Neuronal stem cell (in vitro differentiated cells): ENCODE measurements around the gene AUTS2.

Source experiments
- DNase-seq: peaks from one replicate; pipeline ENCODE4 v3.0.0-alpha.2; 2013; ENCODE audit warnings: low spot score
- H2AFZ ChIP-seq: one replicate; pipeline ENCODE4 v1.6.1; 2013; ENCODE audit warnings: mild to moderate bottlenecking, low read length, inconsistent platforms
- H2AK5ac ChIP-seq: 2 replicates; pipeline ENCODE4 v1.6.1; 2013; ENCODE audit warnings: low read depth, mild to moderate bottlenecking, inconsistent platforms, low read length, moderate library complexity, mixed read lengths
- H2BK120ac ChIP-seq: 2 replicates; pipeline ENCODE4 v1.6.1; 2013; ENCODE audit warnings: low read depth, mild to moderate bottlenecking, inconsistent platforms, low read length, moderate library complexity, mixed read lengths
- H2BK12ac ChIP-seq: one replicate; pipeline ENCODE4 v1.6.1; 2013; ENCODE audit warnings: low read length, inconsistent platforms
- H2BK15ac ChIP-seq: 2 replicates; pipeline ENCODE4 v1.6.1; 2013; ENCODE audit warnings: mild to moderate bottlenecking, low read length, inconsistent platforms, mixed read lengths
- H2BK5ac ChIP-seq: one replicate; pipeline ENCODE4 v1.6.1; 2013; ENCODE audit warnings: inconsistent platforms, mild to moderate bottlenecking, low read length, moderate library complexity
- H3K14ac ChIP-seq: one replicate; pipeline ENCODE4 v1.6.1; 2013; ENCODE audit warnings: low read length, inconsistent platforms
- H3K18ac ChIP-seq: 2 replicates; pipeline ENCODE4 v1.6.1; 2013; ENCODE audit warnings: low read length, inconsistent platforms
- H3K23ac ChIP-seq: 2 replicates; pipeline ENCODE4 v1.6.1; 2013; ENCODE audit warnings: low read depth, mild to moderate bottlenecking, mixed read lengths, low read length, inconsistent platforms; ENCODE audit not compliant: poor library complexity
- H3K27ac ChIP-seq: replicated peaks from 3 replicates; pipeline ENCODE4 v1.5.1; 2013; ENCODE audit warnings: low read length, inconsistent platforms
- H3K27me3 ChIP-seq, 3 experiments: 2 replicates each; pipeline ENCODE4 v1.6.1; 2013; ENCODE audit warnings: low read length in 3 of 3, mild to moderate bottlenecking in 2 of 3, inconsistent platforms in 1 of 3, low read depth in 1 of 3, mixed read lengths in 1 of 3, moderate library complexity in 1 of 3; ENCODE audit not compliant: control insufficient read depth in 3 of 3, insufficient read depth in 3 of 3
- H3K36me3 ChIP-seq, 2 donors: replicated peaks in 1 of 2; 2 replicates each; pipeline ENCODE4 v1.6.1; 2013; ENCODE audit warnings: low read length in 2 of 2; ENCODE audit not compliant: control insufficient read depth in 2 of 2, insufficient read depth in 2 of 2
- H3K4ac ChIP-seq: 2 replicates; pipeline ENCODE4 v1.6.1; 2013; ENCODE audit warnings: inconsistent platforms, mild to moderate bottlenecking, low read length, moderate library complexity
- H3K4me1 ChIP-seq, 2 donors: 1 replicate in 1 of 2; 2 replicates in 1 of 2; pipeline ENCODE4 v1.6.1; 2013; ENCODE audit warnings: low read length in 2 of 2, low read depth in 1 of 2; ENCODE audit not compliant: control insufficient read depth in 2 of 2, insufficient read depth in 1 of 2
- H3K4me2 ChIP-seq: one replicate; pipeline ENCODE4 v1.6.1; 2013; ENCODE audit warnings: mild to moderate bottlenecking, low read length, inconsistent platforms; ENCODE audit not compliant: insufficient read depth, poor library complexity, severe bottlenecking
- H3K4me3 ChIP-seq, 2 donors: 2 replicates each; pipeline ENCODE4 v1.5.1; 2013; ENCODE audit warnings: low read length in 2 of 2, mild to moderate bottlenecking in 2 of 2, inconsistent platforms in 1 of 2, moderate library complexity in 1 of 2
- H3K79me1 ChIP-seq: one replicate; pipeline ENCODE4 v1.6.1; 2013; ENCODE audit warnings: low read depth, mild to moderate bottlenecking, inconsistent platforms, low read length, moderate library complexity
- H3K9ac ChIP-seq: one replicate; pipeline ENCODE4 v1.6.1; 2013; ENCODE audit warnings: mild to moderate bottlenecking, low read depth, low read length, inconsistent platforms; ENCODE audit not compliant: poor library complexity
- H3K9me3 ChIP-seq, 2 donors: replicated peaks in 1 of 2; 2 replicates each; pipeline versions ENCODE3 to v1.6.1; 2013; ENCODE audit warnings: low read length in 2 of 2, mild to moderate bottlenecking in 2 of 2, inconsistent platforms in 1 of 2, low read depth in 1 of 2, mixed read lengths in 1 of 2, moderate library complexity in 1 of 2; ENCODE audit not compliant: control insufficient read depth in 2 of 2, insufficient read depth in 1 of 2
- H4K8ac ChIP-seq: one replicate; pipeline ENCODE4 v1.6.1; 2013; ENCODE audit warnings: low read depth, mild to moderate bottlenecking, inconsistent platforms, low read length, moderate library complexity
- H4K91ac ChIP-seq: one replicate; pipeline ENCODE4 v1.6.1; 2013; ENCODE audit warnings: low read length, low read depth, mild to moderate bottlenecking, inconsistent platforms; ENCODE audit not compliant: poor library complexity
- WGBS, 2 donors: extraction: QIAGEN DNeasy Blood & Tissue Kit; methylation state at CpG; one replicate each; pipeline ENCODE4 v1.1.7; 2013; ENCODE audit warnings: missing lambda C conversion rate in 2 of 2, mixed read lengths in 1 of 2; ENCODE audit not compliant: insufficient read length in 2 of 2, insufficient replicate concordance in 1 of 2; ENCODE audit errors: extremely low coverage in 2 of 2; 5-methylcytosine and 5-hydroxymethylcytosine counted together

AUTS2 gene

GRCh38 chr7:70529436-70529835 lies 931.2 kb downstream of the AUTS2 start:
- Histone ChIP-seq H3K9ac (no peak overlapping the region), H2BK5ac (no peak overlapping the region), H4K91ac (no peak overlapping the region), H4K8ac (no peak overlapping the region), H3K4me3 (no peak overlapping the region), H3K9me3 (peaks cover 0 to 12% of the 10 kb centered on the region in 2 donors), H3K27me3 (no peaks in the 10 kb centered on the region), H3K4ac (no peak overlapping the region), H3K18ac (no peak overlapping the region), H3K4me1 (peaks cover 0 to 13% of the 10 kb centered on the region in 2 donors), H2BK12ac (no peak overlapping the region), H3K4me2 (no peak overlapping the region), H3K14ac (no peak overlapping the region), H2BK15ac (no peak overlapping the region), H3K27ac (no peak overlapping the region), H2BK120ac (no peak overlapping the region), H3K36me3 (no peaks in the 10 kb centered on the region), H2AFZ (no peak overlapping the region), H2AK5ac (no peak overlapping the region), H3K79me1 (no peaks in the 10 kb centered on the region), H3K23ac (no peak overlapping the region)
- WGBS, 2 donors: no CpG with 5 or more reads among the region's 5 CpGs
- DNase-seq: no peak

DNA sequence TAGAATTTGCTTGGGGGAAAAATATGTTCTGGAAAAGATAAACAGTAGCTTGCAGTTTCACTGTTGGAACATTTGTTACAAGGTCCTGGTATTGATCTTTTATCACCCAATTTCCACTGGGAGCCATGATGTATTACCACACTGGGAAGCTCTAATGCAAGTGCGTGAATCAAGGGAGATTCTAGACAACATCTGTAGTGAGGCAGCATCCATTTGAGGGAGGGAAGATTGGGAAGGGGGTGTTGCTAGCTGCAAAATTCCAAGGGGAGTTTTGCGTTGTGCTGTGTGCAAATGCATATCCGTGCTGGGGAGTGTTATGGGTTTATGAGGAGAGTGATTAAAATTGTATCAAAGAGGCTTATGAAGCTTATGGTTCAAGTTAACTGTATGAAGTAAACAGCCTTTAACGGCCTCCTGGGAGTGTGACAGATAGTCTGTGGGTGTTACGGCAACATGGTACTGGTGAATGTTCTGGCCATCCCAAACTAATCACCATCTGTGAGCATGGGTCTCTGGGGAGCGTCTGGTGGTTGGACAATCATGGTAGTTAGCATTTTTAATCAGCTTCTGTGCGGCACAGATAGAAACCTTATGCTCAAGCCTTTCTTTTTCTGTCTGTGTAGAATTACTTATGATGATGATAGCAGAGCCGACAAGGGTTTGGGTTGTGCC lies 931.8 kb downstream of the AUTS2 start:
- Histone ChIP-seq H3K4me2 (no peak overlapping the region), H2BK15ac (no peak overlapping the region), H3K18ac (no peak overlapping the region), H2AK5ac (no peak overlapping the region), H3K14ac (no peak overlapping the region), H3K4ac (no peak overlapping the region), H2BK12ac (no peak overlapping the region), H3K36me3 (no peaks in the 10 kb centered on the region), H2BK5ac (no peak overlapping the region), H3K4me1 (peaks cover 0 to 13% of the 10 kb centered on the region in 2 donors), H3K4me3 (no peak overlapping the region), H4K8ac (no peak overlapping the region), H3K9me3 (peaks cover 0 to 12% of the 10 kb centered on the region in 2 donors), H3K27ac (no peak overlapping the region), H4K91ac (no peak overlapping the region), H3K27me3 (no peaks in the 10 kb centered on the region), H2AFZ (no peak overlapping the region), H3K9ac (no peak overlapping the region), H3K79me1 (no peaks in the 10 kb centered on the region), H3K23ac (no peak overlapping the region), H2BK120ac (no peak overlapping the region)
- no peak for DNase-seq
- WGBS, 2 donors: no CpG with 5 or more reads among the region's 8 CpGs

DNA sequence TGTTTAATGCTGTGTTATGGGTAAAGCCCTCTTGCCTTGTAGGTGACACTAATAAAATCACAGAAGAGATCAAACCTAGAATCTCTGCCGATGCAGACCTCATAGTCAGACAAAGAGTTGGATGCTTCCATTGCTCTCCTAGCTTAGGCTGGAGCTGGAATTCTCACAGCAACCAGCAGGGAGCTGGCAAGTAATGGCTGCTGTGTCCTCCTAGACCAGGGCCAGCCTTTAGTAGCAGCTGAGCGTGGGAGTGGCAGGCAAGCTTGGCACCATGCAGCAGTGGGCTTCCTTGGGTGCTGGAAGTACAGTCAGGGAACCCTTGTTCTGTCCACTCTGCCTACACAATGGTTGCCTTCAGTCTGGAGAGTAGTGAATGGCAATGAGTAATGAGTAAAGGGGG lies 935.3 kb downstream of the AUTS2 start:
- H3K27me3 ChIP-seq: no peaks in the 10 kb centered on the region
- no CpG with 5 or more reads among the region's 2 CpGs for WGBS, 2 donors
- no peak overlapping the region for H3K27ac ChIP-seq
- no peak overlapping the region for H3K9ac ChIP-seq
- no peak overlapping the region for H3K4me3 ChIP-seq
- no peak overlapping the region for H4K8ac ChIP-seq
- H3K23ac ChIP-seq: no peak overlapping the region
- no peak overlapping the region for H3K4me2 ChIP-seq
- no peak overlapping the region for H4K91ac ChIP-seq
- H3K36me3 ChIP-seq: no peaks in the 10 kb centered on the region
- no peak overlapping the region for H2BK12ac ChIP-seq
- no peaks in the 10 kb centered on the region for H3K4me1 ChIP-seq
- no peak overlapping the region for H3K14ac ChIP-seq
- no peak overlapping the region for H2AFZ ChIP-seq
- no peak overlapping the region for H2AK5ac ChIP-seq
- H2BK120ac ChIP-seq: no peak overlapping the region
- no peak overlapping the region for H2BK15ac ChIP-seq
- no peaks in the 10 kb centered on the region for H3K79me1 ChIP-seq
- H2BK5ac ChIP-seq: no peak overlapping the region
- no peak overlapping the region for H3K18ac ChIP-seq
- DNase-seq: no peak
- H3K9me3 ChIP-seq: peaks cover 0 to 12% of the 10 kb centered on the region in 2 donors
- H3K4ac ChIP-seq: no peak overlapping the region

- Histone ChIP-seq H4K91ac (no peak overlapping the region), H2AFZ (no peak overlapping the region), H3K18ac (no peak overlapping the region), H3K36me3 (no peaks in the 10 kb centered on the region), H3K14ac (no peak overlapping the region), H3K4me3 (no peak overlapping the region), H2BK12ac (no peak overlapping the region), H2AK5ac (no peak overlapping the region), H2BK5ac (no peak overlapping the region), H3K9ac (no peak overlapping the region), H3K23ac (no peak overlapping the region), H3K9me3 (no peaks in the 10 kb centered on the region), H4K8ac (no peak overlapping the region), H3K79me1 (no peaks in the 10 kb centered on the region), H3K27ac (no peak overlapping the region), H3K4me1 (peaks cover 0 to 3% of the 10 kb centered on the region in 2 donors), H3K27me3 (no peaks in the 10 kb centered on the region), H2BK120ac (no peak overlapping the region), H3K4ac (no peak overlapping the region), H3K4me2 (no peak overlapping the region), H2BK15ac (no peak overlapping the region)
- DNase-seq: no peak
These were observed 940.9 kb downstream of the AUTS2 start for GRCh38 chr7:70539205-70539604.
